Measurements from ENCODE around the gene SLC27A6.
"Not testable (repeated sequence)": the region's sequence is repeated elsewhere in the genome, so short reads cannot be mapped to it uniquely, and the experiment has no call there.

The SLC27A6 gene

DNA sequence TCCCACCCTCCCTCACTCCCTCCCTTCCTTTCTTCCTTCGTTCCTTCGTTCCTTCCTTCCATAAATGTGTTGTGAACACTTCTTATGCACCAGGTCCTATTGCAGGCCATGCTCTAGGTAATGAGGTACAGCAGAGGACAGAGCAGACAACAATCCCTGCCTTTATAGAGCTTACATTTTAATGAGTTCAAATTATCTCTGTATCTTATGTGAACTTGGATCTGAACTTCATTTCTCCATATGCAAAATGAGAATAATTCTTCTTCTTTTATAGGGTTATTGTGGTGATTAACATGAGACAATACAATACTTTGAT, 37.2 kb downstream of the SLC27A6 start:
- DNase-seq (ENCODE audit: low spot score): no peak

- no peak for DNase-seq (ENCODE audit: low spot score)
Measured at GRCh38 chr5:129003232-129003631, 37.9 kb downstream of the SLC27A6 start.

DNA sequence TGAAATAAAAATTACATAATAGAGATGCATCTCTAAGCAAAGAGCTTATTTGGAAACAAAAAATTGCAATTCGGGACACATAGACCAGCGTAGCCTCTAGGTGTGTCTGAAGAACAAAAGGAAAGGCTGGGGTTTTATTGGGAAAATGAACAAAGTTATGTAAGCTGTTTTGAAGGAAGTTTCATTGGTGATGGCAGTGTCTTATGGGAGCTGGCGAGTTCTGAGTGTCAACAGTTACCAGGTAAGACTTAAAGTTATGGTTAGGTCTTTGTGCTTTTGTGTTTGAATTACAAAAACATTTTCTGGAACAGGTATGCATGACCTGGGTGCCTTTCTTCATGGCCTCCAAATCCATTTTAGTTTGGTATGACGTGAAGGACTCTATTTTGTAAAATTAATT, 48.9 kb downstream of the SLC27A6 start:
- no peak for DNase-seq (ENCODE audit: low spot score)

DNA sequence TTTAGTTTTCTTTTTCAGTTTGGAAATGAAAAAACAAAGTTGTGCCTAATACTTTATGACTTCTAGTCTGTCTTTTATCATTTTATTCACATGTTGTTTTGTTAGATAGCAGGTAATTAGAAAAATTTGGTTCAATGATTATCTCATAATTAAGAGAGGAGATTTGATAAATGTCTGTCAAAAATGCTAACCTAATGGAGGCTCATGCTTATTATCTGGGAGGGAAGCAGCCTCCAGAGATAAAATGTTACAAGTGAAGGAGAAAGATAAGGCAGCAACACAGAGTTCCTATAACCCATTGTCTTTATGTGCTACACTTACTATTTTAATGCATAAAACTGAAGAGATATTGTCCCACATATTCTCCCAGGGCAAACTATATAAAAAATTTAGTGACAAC, 53.5 kb downstream of the SLC27A6 start:
- no peak for DNase-seq (ENCODE audit: low spot score)

- DNase-seq (ENCODE audit: low spot score): no peak
Measured at GRCh38 chr5:129019401-129019908, 54.2 kb downstream of the SLC27A6 start.

DNA sequence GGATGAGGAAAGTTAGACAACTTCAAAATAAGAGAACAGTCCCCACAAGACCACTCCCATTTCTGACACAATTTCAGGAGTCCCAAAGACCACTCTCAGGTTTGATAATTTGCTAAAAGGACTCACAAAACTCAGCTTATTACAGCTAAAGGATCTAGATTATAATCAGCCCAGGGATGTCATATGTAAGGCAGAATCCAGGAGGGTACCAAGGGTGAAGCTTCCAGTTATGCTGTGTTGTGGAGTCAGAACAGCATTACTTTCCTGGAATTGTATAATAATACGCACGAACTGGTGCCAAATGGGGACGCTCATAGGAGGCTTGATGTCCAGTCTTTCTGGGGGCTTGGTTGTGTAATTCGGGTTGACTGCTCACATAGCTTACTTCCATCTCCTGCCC, 55.4 kb downstream of the SLC27A6 start:
- no peak for DNase-seq (ENCODE audit: low spot score)

DNA sequence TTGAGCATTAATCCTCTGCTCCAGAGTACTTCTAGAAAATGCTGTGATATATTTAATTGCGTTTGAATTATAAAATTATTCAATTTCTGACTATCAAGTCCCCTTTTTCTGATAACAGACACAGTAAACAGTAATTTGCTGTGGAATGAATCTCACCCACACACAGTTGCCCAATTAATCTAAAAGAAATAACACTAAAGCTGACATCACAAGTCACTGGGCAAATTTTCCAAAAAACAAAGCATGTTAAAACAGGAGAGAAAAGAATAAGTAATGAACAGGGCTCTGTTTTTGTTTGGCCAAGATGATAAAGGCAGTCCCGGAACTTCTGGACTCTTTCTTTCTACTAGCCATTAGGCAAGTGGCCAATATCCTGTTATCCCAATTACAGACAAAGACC, 56.5 kb downstream of the SLC27A6 start:
- no peak for DNase-seq (ENCODE audit: low spot score)

GRCh38 chr5:129022599-129022998, 57.3 kb downstream of the SLC27A6 start:
- no peak for DNase-seq (ENCODE audit: low spot score)

DNA sequence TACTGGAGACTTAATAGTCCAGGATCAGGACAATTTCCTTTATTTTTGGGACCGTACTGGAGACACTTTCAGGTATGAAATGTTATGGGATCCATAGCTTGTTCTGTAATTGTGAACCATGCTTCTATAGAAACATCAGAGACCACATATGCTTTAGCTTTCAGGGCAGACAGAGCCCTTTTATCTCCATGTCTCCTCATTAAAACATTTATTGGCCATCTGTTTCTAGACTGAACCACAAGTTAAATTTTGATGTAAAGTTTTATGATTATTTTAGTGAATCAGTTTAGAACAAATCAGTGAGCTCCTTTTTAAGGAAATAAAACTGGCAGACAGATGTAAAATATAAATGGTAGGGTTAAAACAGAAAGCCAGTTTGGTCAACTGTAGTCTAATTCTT, 62.0 kb downstream of the SLC27A6 start:
- no peak for DNase-seq (ENCODE audit: low spot score)

DNA sequence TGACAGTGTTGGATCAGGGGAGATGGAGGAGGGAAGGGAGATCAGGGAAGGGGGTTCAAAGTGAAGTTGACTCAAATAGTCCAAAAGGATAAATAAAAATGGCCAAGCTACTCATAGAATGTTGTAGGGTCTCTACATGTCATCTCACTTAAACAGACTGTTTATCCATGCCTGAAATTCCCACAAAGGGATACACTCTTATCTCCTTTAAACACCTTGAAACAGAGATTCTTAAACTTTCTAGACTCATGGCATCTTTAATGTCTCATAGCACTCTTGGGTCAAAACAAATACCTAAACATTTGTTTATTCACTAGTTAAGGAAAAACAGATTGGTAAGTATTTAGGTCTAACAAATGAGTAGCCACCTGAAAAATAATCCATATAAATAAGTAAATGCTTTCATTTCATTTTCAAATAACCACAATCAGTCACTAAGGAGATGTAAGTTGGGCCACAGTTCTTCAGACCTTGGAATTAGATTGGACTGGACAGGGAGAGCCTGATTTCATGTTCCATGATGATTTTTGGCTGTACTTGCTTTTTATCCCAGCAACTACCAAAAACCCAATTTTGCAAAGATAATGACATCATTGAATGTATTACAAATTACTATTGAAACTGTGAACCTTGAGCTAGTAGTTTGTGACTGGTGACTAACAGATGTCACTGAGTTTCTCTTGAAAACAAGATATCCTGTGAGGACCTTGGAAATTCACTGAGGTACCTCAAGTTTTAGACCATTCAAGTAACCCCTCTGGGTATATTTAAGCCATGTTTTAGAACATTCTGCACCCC, 66.8 kb downstream of the SLC27A6 start:
- DNase-seq (ENCODE audit: low spot score): no peak

DNA sequence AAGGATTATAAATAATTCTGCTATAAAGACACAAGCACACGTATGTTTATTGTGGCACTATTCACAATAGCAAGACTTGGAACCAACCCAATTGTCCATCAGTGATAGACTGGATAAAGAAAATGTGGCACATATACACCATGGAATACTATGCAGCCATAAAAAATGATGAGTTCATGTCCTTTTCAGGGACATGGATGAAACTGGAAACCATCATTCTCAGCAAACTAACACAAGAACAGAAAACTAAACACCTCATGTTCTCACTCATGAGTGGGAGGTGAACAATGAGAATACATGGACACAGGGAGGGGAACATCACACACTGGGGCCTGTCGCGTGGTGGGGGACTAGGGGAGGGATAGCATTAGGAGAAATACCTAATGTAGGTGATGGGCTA, 71.0 kb downstream of the SLC27A6 start:
- not testable (repeated sequence) for DNase-seq (ENCODE audit: low spot score)

GRCh38 chr5:129041196-129041881, 76.1 kb downstream of the SLC27A6 start:
- no peak for DNase-seq (ENCODE audit: low spot score)

DNA sequence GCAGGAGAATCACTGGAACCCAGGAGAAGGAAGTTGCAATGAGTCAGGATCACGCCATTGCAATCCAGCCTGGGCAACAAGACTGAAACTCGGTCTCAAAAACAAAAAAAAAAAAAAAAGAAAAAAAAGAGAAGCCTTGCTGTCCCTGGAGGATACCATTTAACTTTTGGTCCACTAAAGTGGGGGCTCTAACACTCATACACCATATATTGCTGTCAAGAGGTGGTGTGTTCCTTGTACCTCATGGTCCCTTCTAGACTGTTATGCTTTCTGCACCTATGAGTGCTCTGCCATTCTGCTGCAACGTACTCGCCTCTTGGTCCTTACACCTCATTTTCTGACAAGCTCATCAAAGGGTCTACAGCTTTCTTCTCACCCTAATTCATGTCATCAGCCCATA, 77.0 kb downstream of the SLC27A6 start:
- no peak for DNase-seq (ENCODE audit: low spot score)

DNA sequence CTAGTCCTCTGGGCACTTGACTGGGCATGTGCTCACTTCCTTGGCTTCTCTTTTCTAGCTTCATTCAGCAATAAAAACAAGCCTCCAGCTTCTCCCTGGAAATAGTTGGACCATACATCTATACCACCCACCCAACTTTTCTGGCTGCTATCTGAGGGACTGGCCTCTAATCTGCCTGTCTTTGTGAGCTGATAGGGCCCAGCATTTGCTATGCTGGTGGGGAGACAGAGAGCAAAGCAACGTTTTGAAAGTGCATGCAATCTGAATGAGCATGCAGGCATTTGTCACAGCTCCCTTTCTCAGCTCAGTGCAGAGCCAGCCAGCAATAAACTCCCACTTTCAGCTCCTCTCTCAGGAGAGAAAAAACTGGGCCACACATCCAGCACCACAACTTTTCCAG, 78.6 kb downstream of the SLC27A6 start:
- no peak for DNase-seq (ENCODE audit: low spot score)

DNA sequence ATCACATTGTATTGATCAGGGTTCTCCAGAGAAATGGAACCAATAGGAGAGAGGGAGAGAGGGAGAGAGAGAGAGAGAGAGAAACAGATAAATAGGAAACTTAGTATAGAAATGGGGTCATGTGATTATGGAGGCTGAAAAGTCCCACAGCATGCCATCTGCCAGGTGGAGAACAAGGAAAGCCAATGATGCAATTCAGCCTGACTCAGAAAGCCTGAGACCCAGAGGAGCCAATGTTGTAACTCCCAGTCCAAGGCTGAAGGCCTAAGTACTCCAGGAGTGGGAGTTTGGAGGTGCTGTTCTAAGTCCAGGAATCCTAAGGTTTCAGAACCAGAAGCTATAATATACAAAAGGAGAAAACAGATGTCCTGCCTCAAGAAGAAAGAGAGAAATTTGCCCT, 80.9 kb downstream of the SLC27A6 start:
- no peak for DNase-seq (ENCODE audit: low spot score)

DNA sequence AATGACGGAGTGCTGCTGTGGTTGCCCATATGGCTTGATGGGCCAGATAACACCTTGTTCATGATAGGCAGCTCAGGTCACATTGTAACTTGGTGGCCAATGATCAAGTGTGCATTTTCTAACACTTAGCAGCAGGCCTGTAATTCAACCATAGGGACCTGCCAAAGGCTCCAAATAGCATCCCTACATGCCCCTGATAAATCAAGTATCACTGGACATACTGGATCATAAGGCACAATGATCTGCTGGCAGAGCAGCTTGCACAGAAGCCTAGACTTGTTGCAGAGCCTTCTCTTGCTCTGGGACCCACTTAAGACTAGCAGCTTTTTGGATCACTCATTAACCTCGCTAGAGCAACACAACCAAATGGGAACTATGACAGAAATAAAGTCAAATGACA, 83.2 kb downstream of the SLC27A6 start:
- DNase-seq (ENCODE audit: low spot score): no peak

GRCh38 chr5:129049126-129049799, 84.0 kb downstream of the SLC27A6 start:
- no peak for DNase-seq (ENCODE audit: low spot score)

DNA sequence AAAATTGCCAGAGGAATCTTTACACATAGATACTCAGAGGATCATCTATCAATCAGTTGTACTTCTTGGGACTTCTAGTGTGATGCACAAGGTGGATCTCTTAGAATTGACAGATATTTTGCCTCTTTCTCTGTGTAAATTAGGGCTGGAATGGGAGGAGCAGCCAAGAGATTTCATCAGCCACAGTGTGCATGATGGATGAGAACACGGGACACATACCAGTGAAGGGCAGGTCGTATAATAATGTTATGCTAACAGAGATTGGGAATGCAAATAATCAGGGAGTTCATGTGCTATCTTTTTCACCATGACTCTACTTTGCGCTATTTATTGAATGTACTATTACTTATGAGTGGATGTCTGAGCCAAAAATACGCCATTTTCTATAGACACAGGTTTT, 86.0 kb downstream of the SLC27A6 start:
- no peak for DNase-seq (ENCODE audit: low spot score)

DNA sequence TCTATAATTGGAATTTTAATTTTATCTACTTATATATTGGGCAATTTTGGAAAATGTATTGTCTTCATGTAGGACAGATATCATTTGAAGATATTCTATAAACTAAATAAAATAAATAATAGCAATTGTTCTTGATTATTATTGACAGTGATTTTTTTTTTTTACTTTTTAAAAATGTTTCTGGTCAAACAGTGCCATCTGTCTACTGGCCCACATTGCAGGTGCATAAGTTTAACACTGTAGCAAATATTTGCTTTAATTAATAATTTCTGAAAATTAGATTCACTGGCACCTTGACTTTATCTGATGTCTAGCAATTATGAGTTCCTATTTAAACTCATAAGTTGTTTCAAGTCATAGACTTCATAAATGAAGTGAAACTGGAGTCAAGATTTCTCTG, 88.2 kb downstream of the SLC27A6 start:
- DNase-seq (ENCODE audit: low spot score): no peak

DNA sequence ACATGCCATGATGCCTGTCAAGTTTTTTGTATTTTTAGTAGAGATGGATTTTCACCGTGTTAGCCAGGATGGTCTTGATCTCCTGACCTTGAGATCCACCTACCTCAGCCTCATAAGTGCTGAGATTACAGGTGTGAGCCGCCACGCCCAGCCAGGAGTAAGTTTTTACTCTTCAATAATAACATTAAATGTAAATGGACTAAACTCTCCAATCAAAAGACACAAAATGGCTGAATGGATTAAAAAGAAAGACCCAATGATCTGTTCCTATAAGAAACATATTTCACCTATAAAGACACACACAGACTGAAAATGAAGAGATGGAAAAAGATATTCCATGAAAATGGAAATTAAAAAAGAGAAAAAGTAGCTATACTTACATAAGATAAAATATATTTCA, 92.0 kb downstream of the SLC27A6 start:
- no peak for DNase-seq (ENCODE audit: low spot score)

DNA sequence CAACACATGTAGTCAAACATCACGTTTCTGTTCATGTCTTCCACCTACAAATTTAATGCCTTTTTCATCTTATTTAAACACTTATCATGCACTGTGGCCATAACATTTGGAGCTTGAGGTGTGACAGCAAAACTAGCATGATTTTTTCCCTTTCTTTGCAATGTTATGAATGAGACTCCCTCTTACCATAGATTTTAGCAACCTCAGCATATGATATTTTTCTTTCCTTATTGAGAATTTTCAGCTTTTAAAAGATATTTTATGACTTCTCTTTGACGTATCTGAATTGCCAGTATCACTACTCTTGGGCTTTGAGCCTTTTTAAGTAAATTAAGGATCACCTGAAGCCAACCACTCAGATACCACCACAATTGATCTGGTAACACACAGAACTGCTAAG, 96.6 kb downstream of the SLC27A6 start:
- DNase-seq (ENCODE audit: low spot score): no peak

DNA sequence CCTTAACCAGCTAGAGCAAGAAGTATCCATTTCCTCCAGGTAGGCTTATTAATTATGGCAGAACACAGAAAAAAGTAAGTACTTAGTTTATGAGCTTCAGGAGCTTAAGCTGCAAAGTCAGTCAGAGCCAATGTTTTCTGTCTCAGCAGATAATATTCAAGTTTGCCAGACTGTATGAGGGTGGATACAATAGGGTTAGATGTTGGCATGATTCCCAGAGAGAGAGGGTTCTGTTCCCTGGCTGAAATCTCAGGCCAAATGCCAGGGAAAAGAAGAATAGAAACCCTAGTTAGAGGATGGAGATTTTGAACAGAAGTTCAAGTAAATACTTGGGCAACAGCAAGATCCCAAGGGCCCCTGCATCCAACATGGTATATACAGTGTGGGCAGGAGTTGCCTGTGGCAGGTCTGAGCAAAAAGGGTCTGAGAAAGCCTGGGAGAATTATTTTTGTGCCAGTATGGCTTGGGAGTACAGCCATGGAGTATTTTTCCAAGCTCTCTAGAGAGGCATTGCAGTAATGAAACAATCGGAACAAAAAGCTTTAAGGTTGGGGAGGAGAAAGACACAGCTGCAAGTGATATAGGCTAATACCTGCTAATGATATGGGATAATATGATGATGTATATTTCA, 98.3 kb downstream of the SLC27A6 start:
- no peak for DNase-seq (ENCODE audit: low spot score)

GRCh38 chr5:129065721-129066120, 100.4 kb downstream of the SLC27A6 start:
- no peak for DNase-seq (ENCODE audit: low spot score)

All from LoVo (cell line).